C4-2B (cell line): Measurements from ENCODE around the gene CLIC4.

Source experiments
- CTCF ChIP-seq: fragments of 450-650 bp; conservative IDR thresholded peaks from 2 replicates; pipeline ENCODE4 v1.5.1; 2017; ENCODE audit warnings: mild to moderate bottlenecking
- ZFX ChIP-seq: fragments of 450-650 bp; IDR thresholded peaks from 2 replicates; pipeline ENCODE4 v1.6.1; 2017

- TF ChIP-seq CTCF, result no peak
- TF ChIP-seq ZFX, result no peak
Observed at GRCh38 chr1:24861821-24862727, 116.8 kb downstream of the CLIC4 start.
